HG02763 (cell line): ENCODE measurements around the gene DCX.
A peak's percentile ranks its signal among the peaks of the same experiment; 100 is the strongest.

ENCODE experiments used
- ATAC-seq: cut with Tn5 transposase; IDR thresholded peaks from one replicate; pipeline ENCODE4 v1.9.1; 2021; ENCODE audit warnings: mild to moderate bottlenecking, moderate library complexity; ENCODE audit not compliant: unreplicated experiment

The DCX gene

DNA sequence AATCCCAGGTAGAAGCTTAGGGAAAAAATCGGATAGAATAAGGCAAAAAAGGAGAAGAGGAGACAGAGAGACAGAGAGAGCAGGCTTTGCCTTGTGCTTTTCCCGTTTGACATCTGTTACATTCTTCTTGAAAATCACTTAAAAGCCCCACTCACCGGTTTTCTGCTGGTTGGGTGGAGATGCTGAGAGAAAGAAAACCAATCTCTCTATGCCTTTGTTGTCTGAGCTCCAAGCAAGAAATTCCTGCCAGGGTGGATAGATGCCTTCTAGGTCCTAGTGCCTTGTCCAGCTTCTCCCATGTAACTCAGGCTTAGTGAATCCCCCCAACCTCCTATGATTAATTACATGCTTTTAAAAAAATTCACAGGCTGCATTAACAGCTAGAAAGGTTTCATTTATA lies at the start of gene DCX:
DCX (minus strand) TSS at position 210 of the 400 bp plus-strand sequence. CDS start 1,794 bp downstream, outside the sequence.
- no peak for ATAC-seq

- no peak for ATAC-seq
Measured at GRCh38 chrX:111460607-111461006, 48.6 kb upstream of the DCX start.

DNA sequence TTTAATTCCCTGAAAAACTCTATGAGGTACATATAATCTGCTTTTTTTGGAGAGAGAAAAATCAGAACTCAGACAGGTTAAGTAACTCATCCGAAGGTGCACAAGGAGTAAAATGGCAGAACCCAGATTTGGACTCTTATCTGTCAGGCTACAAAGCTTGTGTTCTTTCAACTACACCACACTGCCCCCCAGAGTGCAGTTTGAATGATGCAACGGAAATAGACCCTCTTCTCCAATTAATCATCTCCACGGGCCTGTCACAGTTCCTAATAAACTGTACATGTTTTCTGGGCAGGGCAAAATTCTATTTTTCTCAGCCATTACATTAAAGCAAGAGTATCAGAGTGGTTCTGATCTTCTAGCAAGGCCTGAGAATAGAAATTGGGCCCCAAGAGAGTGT lies 35.3 kb upstream of the DCX start:
- peak; percentile 58 for ATAC-seq

DNA sequence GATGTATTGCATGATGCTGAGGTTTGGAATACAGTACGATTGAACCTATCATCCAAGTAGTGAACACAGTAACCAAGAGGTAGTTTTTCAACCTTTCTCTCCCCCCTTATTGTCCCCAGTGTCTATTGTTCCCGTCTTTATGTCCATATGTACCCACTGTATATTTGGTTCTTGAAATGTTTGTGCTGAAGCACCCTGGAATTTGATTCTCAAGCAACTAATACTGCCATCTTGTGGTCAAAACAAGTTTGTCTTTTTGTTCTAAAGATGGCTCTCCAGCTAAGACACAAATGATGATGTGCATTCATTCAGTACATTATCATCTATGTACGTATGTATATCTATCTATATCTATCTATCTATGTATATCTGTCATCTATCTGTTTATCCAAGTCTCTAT lies 33.5 kb upstream of the DCX start:
- ATAC-seq: no peak

- ATAC-seq: no peak
Measured at GRCh38 chrX:111444881-111445280, 32.9 kb upstream of the DCX start.

DNA sequence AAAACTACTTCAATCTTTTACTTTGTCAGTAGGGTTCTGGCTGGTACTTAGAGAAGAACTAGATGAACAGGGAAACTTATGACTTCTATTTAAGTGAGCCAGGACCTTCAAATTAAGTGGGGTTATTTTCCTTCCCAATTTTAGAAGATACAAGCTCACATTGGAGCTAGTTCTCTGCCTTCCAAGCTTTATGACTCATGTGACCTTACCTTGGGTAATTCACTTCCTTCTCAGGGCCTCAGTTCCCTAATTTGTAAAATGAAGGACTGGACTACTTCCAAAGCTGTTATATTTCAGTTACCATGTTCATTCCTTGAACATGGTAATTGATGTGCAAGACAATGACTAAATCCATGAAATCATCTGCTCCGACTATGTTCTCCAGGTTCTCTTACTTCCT lies 32.0 kb upstream of the DCX start:
- no peak for ATAC-seq

- ATAC-seq: no peak
Measured at GRCh38 chrX:111442791-111443190, 30.8 kb upstream of the DCX start.

GRCh38 chrX:111435469-111435868 lies 23.5 kb upstream of the DCX start:
- ATAC-seq: no peak

DNA sequence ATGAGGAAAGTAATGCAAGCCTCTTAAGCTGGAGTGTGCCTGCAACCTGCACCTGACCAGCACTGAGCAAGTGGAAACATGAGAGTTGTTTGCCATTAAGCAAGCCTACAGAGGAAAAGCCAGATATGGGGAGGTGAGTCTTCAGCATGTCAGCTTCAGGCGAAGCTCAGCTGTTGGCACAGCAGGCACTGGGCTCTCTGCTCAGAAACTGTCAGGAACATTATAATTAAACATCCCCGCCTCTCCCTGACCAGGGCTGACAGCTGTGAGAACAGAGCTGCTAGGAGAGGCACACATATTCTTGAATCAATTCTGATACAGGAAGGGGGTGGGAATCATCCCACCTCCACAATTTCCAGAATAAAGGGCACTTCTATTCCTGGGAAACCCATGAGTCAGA lies 19.0 kb upstream of the DCX start:
- no peak for ATAC-seq

DNA sequence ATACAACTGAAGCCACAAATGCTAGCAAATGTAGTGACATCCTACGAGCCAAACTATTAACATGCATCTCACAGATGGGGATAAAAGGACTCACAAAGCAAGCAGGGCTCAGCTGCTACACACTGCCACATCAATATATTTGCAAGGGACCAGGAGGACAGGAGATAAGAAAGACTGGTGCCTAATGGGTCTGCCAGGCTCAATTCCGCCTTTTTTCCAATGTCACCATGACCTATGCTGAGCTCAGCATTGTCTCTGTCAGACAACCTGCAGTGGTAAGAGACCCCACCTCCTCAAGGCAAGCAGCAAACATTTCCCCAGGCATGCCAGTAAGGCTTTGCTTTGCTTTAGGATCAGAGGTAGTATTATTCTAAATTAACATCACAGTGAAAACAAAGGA lies 435 bp downstream of the DCX start:
- no peak for ATAC-seq

- no peak for ATAC-seq
Measured at GRCh38 chrX:111410590-111411078, 1.4 kb downstream of the DCX start.

DNA sequence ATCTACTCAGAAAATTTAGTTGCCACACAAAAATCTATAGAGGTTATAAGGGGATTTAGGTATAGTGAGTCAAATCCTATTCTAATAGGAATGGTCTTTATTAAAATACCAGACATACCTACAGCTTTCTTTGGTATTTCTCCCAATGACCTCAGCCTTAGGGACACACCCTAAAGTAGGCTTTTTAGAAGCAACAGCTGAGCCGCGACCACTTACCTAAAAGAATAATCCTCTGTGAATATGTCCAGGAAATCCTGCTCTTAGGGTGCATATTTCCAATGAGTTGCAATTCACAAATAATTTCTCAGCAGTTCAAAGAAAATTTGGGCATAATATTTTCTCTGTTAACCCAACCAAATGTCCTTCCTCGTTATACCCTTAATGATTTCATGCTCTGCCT lies 2.7 kb downstream of the DCX start:
- no peak for ATAC-seq

DNA sequence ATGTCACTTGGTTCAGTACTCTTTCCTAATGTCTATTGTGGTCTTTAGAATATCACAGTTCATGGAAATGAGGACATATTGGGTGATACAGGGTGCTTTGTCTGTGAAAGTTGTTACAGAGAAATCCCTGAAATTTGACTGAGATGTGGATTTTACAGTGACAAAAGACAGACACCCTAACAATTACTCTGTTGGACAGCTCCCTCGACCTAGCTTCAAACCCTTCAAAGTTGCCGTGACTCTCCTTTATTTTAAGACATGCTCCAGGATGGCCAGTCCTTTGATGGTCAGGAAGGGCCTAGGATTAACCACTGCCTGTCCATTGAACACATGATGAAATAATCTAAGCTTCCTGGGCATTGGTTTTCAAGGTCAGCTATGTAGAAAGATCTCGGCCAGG lies 4.0 kb downstream of the DCX start:
- no peak for ATAC-seq

GRCh38 chrX:111402344-111402743 lies 9.6 kb downstream of the DCX start:
- ATAC-seq: no peak

GRCh38 chrX:111395149-111395548 lies 16.8 kb downstream of the DCX start:
- no peak for ATAC-seq

DNA sequence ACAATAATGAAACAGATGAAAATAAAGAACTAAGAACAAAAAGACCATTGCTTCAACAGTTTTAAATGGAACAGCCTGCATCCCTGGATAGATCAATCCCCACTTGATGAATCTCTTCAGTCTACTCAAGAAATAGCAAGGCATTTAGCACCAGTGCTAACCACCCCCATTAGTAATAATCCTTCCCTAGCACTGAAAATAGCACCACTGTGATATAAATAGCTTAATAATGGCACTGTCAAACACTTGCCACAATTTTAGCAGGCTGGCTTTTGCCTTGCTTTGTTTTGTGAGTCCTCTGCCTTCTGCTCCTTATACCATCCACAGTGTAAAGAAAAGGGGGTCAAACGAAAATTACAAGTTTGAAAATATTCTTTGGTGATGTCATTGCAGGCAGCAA lies 17.4 kb downstream of the DCX start:
- ATAC-seq: no peak

- no peak for ATAC-seq
Measured at GRCh38 chrX:111387470-111388070, 24.4 kb downstream of the DCX start.

DNA sequence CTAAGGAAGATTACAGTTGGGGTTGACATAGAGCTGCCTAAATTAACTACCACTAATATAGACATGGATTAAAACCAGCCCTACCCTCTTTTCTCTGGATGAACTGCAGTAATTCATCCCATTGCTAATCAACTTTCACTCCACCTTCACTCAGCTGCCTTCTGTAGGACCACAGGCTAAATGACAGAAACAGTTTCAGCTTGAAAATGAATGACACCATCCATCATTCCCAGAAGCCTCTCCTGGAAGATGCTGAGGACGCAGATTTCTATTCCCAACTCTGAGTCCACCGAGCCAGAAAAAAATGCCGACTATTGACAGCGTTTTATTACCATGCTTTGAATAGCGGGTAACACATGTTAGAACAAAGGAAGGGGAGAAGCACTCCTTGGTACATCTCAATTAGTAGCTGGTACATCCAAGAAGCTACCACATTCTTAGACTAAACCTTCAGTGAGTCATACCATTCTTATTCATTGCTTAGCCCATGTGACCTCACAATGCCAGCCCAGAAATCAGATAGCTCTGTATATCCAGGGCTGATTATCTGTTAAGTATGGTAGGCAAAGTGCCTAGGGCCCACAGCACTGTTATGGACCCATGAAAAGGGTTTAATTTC lies 25.3 kb downstream of the DCX start:
- ATAC-seq: no peak

DNA sequence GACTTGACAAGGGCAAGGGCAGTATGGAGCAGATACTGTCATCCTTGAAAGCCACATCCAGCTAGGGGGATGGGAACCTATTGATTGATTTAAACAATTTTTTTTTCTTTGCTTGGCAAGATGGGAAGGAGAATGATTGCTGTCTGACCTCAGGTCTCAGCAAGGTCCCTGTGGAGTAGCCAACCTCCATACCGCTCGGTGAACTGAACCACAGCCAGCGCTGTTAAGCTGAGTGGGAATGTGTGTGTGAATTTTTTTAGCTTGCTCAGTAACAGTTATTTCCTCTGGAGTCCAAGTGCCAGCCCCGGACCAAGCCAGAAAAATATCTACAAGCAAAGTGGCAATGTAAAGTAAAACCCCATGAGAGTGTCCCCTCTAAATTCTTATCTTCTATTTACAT lies 25.9 kb downstream of the DCX start:
- no peak for ATAC-seq

DNA sequence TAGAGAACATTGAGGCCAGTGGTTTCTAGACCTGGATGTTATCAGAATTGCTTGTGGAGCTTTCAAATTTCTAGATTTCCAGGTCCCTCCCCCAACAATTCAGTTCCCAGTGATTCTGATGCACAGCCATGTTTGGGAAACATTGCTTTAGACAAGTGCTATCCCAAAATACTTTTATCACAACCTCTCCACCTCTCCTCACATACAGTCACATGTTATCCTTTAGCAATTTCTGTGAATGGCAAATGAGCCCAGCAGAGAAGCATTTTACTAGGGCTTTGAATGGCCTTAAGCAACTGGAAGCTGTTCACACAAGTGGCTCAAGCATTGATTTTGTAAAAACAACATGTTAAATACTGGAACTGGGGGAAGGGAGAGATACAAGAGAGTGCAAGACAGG lies 29.7 kb downstream of the DCX start:
- no peak for ATAC-seq

- no peak for ATAC-seq
Measured at GRCh38 chrX:111376897-111377578, 35.0 kb downstream of the DCX start.

DNA sequence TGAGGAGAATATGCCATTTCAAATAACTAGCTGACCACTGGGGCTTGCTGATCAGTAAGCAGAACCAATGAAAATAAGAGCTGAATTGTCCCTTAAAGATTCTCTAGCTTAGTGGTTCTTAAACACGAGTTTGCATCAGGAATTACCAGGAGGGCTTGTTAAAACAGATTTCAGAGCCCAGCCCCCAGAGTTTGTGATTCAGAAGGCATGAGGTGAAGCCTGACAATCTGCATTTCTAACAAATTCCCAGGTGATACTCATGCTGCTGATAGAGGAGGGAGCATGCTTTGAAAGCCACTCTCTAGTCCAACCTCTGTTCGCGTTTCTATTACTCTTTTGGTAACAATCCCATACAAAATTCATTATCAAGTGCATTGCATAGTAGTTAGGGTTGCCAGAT lies 35.5 kb downstream of the DCX start:
- ATAC-seq: no peak
